ENCODE results near the gene FOXJ3. TPM values are rescaled to one million over a fixed set of nuclear protein-coding genes. Genes with fewer than 3 reads are reported as not detected.

FOXJ3 gene
- total RNA-seq, 1 experiment from 2014 or later, result 51.1 TPM

DNA sequence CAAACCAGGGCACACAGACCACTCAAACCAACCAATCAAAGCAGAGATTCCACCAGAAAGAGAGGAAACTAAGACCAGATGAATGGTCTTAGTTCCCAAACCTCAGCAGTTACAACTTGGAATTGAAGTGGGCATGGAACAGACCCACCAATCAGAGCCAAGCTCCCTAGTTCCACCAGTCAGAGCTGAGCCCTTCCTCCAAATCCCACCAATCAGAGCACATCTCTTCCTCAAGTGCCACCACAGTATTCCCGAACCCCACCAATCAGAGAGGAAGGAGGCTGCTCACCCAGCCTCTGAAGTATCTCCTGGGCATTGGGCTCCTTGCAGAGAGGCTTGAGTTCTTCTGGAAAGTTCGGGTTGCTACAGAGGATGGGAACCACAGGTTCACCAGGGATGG, 171.9 kb downstream of the FOXJ3 start:
- Histone ChIP-seq H3K4me2 (ENCODE audit: low read length) (no peak overlapping the region), H3K27me3 (ENCODE audit: insufficient read depth, low read length) (no peaks in the 10 kb centered on the region), H3K27ac (ENCODE audit: low read depth, low read length) (no peak overlapping the region), H3K9me3 (ENCODE audit: control insufficient read depth in 1 of 2, insufficient read depth in 1 of 2, low read depth in 1 of 2, low read length in 2 of 2) (no peaks in the 10 kb centered on the region), H2AFZ (ENCODE audit: low read depth, low read length, poor library complexity, severe bottlenecking) (no peak overlapping the region), H3K36me3 (ENCODE audit: control insufficient read depth in 1 of 2, insufficient read depth in 2 of 2, low read length in 2 of 2) (no peaks in the 10 kb centered on the region), H4K20me1 (ENCODE audit: insufficient read depth) (no peaks in the 10 kb centered on the region), H3K4me3 (replicated peaks in 1 of 2; ENCODE audit: low read depth in 1 of 2, low read length in 2 of 2) (no peak overlapping the region), H3K4me1 (ENCODE audit: control insufficient read depth in 1 of 2, insufficient read depth in 2 of 2, low read length in 2 of 2) (peaks cover 19 to 28% of the 10 kb centered on the region in 2 experiments), H3K9ac (ENCODE audit: low read length) (no peak overlapping the region), H3K79me2 (ENCODE audit: insufficient read depth, low read length) (no peaks in the 10 kb centered on the region), H3K9me2 (ENCODE audit: insufficient read depth) (no peaks in the 10 kb centered on the region)
- DNase-seq (ENCODE audit: low read depth, low spot score) (no peak), ATAC-seq (peak; percentile 24; the same call in 1 of the 2 replicates)
- CTCF ChIA-PET, result interaction anchor here (1.2 to 2.0 kb wide), 2 partner anchors 9 to 10 kb away, joined by 3 to 9 read pairs; no protein-coding TSS in a partner anchor
- POLR2A ChIA-PET, result no interaction called here
- no TSS peak for BruUV-seq (replicated peaks)
- TF ChIP-seq POLR2AphosphoS5 (IDR thresholded peaks at IDR 0.05; ENCODE audit: low read depth, low read length), result no peak
- intact Hi-C loops (cut with micrococcal nuclease), result no loop called here
- RAD21 ChIA-PET (ENCODE audit: low non-redundant PET in 1 of 2, low total read pairs in 2 of 2, uncharacterized antibody in 2 of 2, unreplicated experiment in 2 of 2), result no interaction called here

DNA sequence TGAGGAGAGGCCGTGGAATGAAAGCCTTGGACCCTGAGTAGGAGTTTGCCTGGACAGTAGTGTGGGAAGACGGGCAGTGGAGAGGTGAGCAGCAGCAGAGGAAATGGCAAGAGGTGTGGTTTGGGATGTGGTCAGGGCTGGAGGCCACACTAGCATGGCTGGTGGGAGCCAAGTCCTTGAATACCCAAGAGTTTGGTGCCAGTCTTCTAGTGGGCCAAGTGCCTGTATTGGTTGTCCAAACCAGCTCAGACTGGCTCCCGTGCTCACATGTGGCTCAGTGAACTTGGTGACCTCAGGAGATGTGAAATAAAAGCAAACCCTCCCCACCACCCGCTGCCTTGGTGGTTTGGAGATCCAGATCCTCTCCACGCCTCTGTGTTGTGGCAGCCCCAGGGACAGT, 172.9 kb downstream of the FOXJ3 start:
- Histone ChIP-seq H3K36me3 (ENCODE audit: control insufficient read depth in 1 of 2, insufficient read depth in 2 of 2, low read length in 2 of 2) (no peaks in the 10 kb centered on the region), H4K20me1 (ENCODE audit: insufficient read depth) (no peaks in the 10 kb centered on the region), H2AFZ (ENCODE audit: low read depth, low read length, poor library complexity, severe bottlenecking) (no peak overlapping the region), H3K27ac (ENCODE audit: low read depth, low read length) (no peak overlapping the region), H3K27me3 (ENCODE audit: insufficient read depth, low read length) (no peaks in the 10 kb centered on the region), H3K4me3 (replicated peaks in 1 of 2; ENCODE audit: low read depth in 1 of 2, low read length in 2 of 2) (no peak overlapping the region), H3K4me1 (ENCODE audit: control insufficient read depth in 1 of 2, insufficient read depth in 2 of 2, low read length in 2 of 2) (peaks cover 19 to 20% of the 10 kb centered on the region in 2 experiments), H3K9me2 (ENCODE audit: insufficient read depth) (no peaks in the 10 kb centered on the region), H3K79me2 (ENCODE audit: insufficient read depth, low read length) (no peaks in the 10 kb centered on the region), H3K9me3 (ENCODE audit: control insufficient read depth in 1 of 2, insufficient read depth in 1 of 2, low read depth in 1 of 2, low read length in 2 of 2) (no peaks in the 10 kb centered on the region), H3K4me2 (ENCODE audit: low read length) (no peak overlapping the region), H3K9ac (ENCODE audit: low read length) (no peak overlapping the region)
- no TSS peak for BruUV-seq (replicated peaks)
- ATAC-seq (no peak), DNase-seq (ENCODE audit: low read depth, low spot score) (no peak)
- ChIA-PET POLR2A (no interaction called here), RAD21 (ENCODE audit: low non-redundant PET in 1 of 2, low total read pairs in 2 of 2, uncharacterized antibody in 2 of 2, unreplicated experiment in 2 of 2) (no interaction called here), CTCF (no interaction called here)
- TF ChIP-seq YY1 (IDR thresholded peaks at IDR 0.05; ENCODE audit: extremely low read depth, insufficient replicate concordance, low read depth, low read length), result no peak
- no peak for TF ChIP-seq TCF7L2 (IDR thresholded peaks at IDR 0.05; ENCODE audit: borderline replicate concordance, extremely low read depth, insufficient read depth, insufficient read length)
- TF ChIP-seq RAD21 (IDR thresholded peaks at IDR 0.05; ENCODE audit: low read depth), result no peak
- TF ChIP-seq POLR2A (IDR thresholded peaks at IDR 0.05; ENCODE audit: borderline replicate concordance, extremely low read depth, insufficient read depth, insufficient read length), result no peak
- TF ChIP-seq REST (IDR thresholded peaks at IDR 0.05; ENCODE audit: low read depth), result no peak
- TF ChIP-seq ZNF274 (IDR thresholded peaks at IDR 0.05; ENCODE audit: low read depth, low read length), result no peak
- TF ChIP-seq SIN3A (IDR thresholded peaks at IDR 0.05; ENCODE audit: low read depth), result no peak
- no peak for TF ChIP-seq SRF (IDR thresholded peaks at IDR 0.05; ENCODE audit: low read depth)
- no peak for TF ChIP-seq JUND (IDR thresholded peaks at IDR 0.05)
- TF ChIP-seq, protein P1, sequence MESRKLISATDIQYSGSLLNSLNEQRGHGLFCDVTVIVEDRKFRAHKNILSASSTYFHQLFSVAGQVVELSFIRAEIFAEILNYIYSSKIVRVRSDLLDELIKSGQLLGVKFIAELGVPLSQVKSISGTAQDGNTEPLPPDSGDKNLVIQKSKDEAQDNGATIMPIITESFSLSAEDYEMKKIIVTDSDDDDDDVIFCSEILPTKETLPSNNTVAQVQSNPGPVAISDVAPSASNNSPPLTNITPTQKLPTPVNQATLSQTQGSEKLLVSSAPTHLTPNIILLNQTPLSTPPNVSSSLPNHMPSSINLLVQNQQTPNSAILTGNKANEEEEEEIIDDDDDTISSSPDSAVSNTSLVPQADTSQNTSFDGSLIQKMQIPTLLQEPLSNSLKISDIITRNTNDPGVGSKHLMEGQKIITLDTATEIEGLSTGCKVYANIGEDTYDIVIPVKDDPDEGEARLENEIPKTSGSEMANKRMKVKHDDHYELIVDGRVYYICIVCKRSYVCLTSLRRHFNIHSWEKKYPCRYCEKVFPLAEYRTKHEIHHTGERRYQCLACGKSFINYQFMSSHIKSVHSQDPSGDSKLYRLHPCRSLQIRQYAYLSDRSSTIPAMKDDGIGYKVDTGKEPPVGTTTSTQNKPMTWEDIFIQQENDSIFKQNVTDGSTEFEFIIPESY (IDR thresholded peaks at IDR 0.05; ENCODE audit: extremely low read depth, insufficient replicate concordance, low read length), result no peak
- no peak for TF ChIP-seq SP1 (IDR thresholded peaks at IDR 0.05; ENCODE audit: low read depth)
- TF ChIP-seq FOSL1 (IDR thresholded peaks at IDR 0.05; ENCODE audit: low read depth), result no peak
- intact Hi-C loops (cut with micrococcal nuclease), result no loop called here
